Uterus (tissue), 4 donors: ENCODE data around the gene GMCL2. TPM values are rescaled to one million over a fixed set of nuclear protein-coding genes. Genes with fewer than 3 reads are reported as not detected.

ENCODE experiments used
- DNase-seq, 2 donors: peaks; one replicate each; pipeline ENCODE4 v3.0.0-alpha.2; 2019 to 2020
- H3K27ac ChIP-seq, 2 donors: fragments of 200-600 bp; sonication (generic); 1 replicate in 1 of 2; 2 replicates in 1 of 2; pipeline ENCODE4 v1.5.1; 2016 to 2018
- H3K27me3 ChIP-seq, 2 donors: fragments of 200-600 bp; sonication (generic); one replicate each; pipeline ENCODE4 v1.5.1; 2018 to 2019; ENCODE audit warnings: control low read depth in 1 of 2
- H3K36me3 ChIP-seq, 2 donors: fragments of 200-600 bp; sonication (generic); one replicate each; pipeline ENCODE4 v1.5.1; 2019; ENCODE audit warnings: control low read depth in 1 of 2
- H3K4me1 ChIP-seq, 2 donors: fragments of 200-600 bp; sonication (generic); one replicate each; pipeline ENCODE4 v1.5.1; 2018 to 2019; ENCODE audit warnings: control low read depth in 1 of 2
- H3K4me3 ChIP-seq, 2 donors: fragments of 200-600 bp; sonication (generic); 1 replicate in 1 of 2; 2 replicates in 1 of 2; pipeline ENCODE4 v1.5.1; 2018 to 2019; ENCODE audit warnings: mild to moderate bottlenecking in 1 of 2
- H3K9me3 ChIP-seq, 2 donors: fragments of 200-600 bp; sonication (generic); one replicate each; pipeline ENCODE4 v1.5.1; 2019; ENCODE audit warnings: control low read depth in 1 of 2
- CTCF ChIP-seq, 4 experiments: fragments of 200-600 bp in 2 of 4; fragments of 450-650 bp in 2 of 4; sonication (generic) in 2 of 4; IDR thresholded peaks; one replicate each; pipeline ENCODE4 v1.5.1; 2016 to 2019; ENCODE audit warnings: antibody characterized with exemption in 4 of 4, mild to moderate bottlenecking in 2 of 4, moderate library complexity in 1 of 4
- POLR2A ChIP-seq, 2 donors: fragments of 450-650 bp; IDR thresholded peaks; one replicate each; pipeline ENCODE4 v1.6.1; 2016; ENCODE audit warnings: antibody characterized with exemption in 2 of 2, mild to moderate bottlenecking in 1 of 2, moderate library complexity in 1 of 2
- intact Hi-C: fragments of 100-400 bp; cut with DNase I; formaldehyde crosslinking; loops from one replicate; pipeline ENCODE4 v1.15.1; 2023; ENCODE audit warnings: low total_unique reads
- total RNA-seq, 4 donors: library from RNA; depleted of rRNA in 3 of 4; stranded (reverse); fragments of >200 nt in 3 of 4; gene quantifications; one replicate each; pipeline versions ENCODE4 v1.1.0 to v1.2.4, GENCODE V29; 2014 to 2023
- donor health status: DM: yes; HTN: yes; CAD: no.

Gene GMCL2
- total RNA-seq, 4 donors from 2014 or later: not detected

GRCh38 chr5:178204182-178204934, 17.2 kb upstream of the GMCL2 start, which contains the start of gene HNRNPAB:
Gene HNRNPAB (plus strand): TSS chr5:178204533. CDS start chr5:178204838, 305 bp downstream.
- peak; percentile 96 for DNase-seq
- no peaks in the 10 kb centered on the region for H3K27me3 ChIP-seq
- peak within 1 kb of the TSS; percentile 52 to 100 for H3K4me3 ChIP-seq
- peaks cover 6 to 12% of the 10 kb centered on the region in 2 donors for H3K4me1 ChIP-seq
- intact Hi-C loops: no loop called here
- no peaks in the 10 kb centered on the region for H3K36me3 ChIP-seq
- peak; percentile 98 to 100 for TF ChIP-seq POLR2A (IDR thresholded peaks at IDR 0.05)
- TF ChIP-seq CTCF (IDR thresholded peaks at IDR 0.05): peak in 2 of 4 experiments; percentile 6 to 11
- peak within 1 kb of the TSS; percentile 67 to 97 for H3K27ac ChIP-seq
- no peaks in the 10 kb centered on the region for H3K9me3 ChIP-seq

GRCh38 chr5:178203670-178204181, 16.6 kb upstream of the GMCL2 start:
- Histone ChIP-seq H3K27me3 (no peaks in the 10 kb centered on the region), H3K27ac (peak overlapping the region in 1 of 2 donors; percentile 97), H3K4me3 (peak overlapping the region; percentile 52 to 100), H3K36me3 (no peaks in the 10 kb centered on the region), H3K9me3 (no peaks in the 10 kb centered on the region), H3K4me1 (peaks cover 6 to 12% of the 10 kb centered on the region in 2 donors)
- intact Hi-C loops: no loop called here
- no peak for DNase-seq
- no peak for TF ChIP-seq CTCF (IDR thresholded peaks at IDR 0.05)
- TF ChIP-seq POLR2A (IDR thresholded peaks at IDR 0.05): no peak

- Histone ChIP-seq H3K4me3 (no peak overlapping the region), H3K9me3 (no peaks in the 10 kb centered on the region), H3K27me3 (no peaks in the 10 kb centered on the region), H3K36me3 (no peaks in the 10 kb centered on the region), H3K4me1 (peaks cover 6 to 12% of the 10 kb centered on the region in 2 donors), H3K27ac (no peak overlapping the region)
- no peak for TF ChIP-seq POLR2A (IDR thresholded peaks at IDR 0.05)
- intact Hi-C loops: no loop called here
- DNase-seq: no peak
Observed at GRCh38 chr5:178202541-178202940, 15.4 kb upstream of the GMCL2 start.

- DNase-seq: no peak
- Histone ChIP-seq H3K4me1 (peaks cover 6 to 12% of the 10 kb centered on the region in 2 donors), H3K27ac (no peak overlapping the region), H3K4me3 (no peak overlapping the region), H3K36me3 (no peaks in the 10 kb centered on the region), H3K27me3 (no peaks in the 10 kb centered on the region), H3K9me3 (no peaks in the 10 kb centered on the region)
- TF ChIP-seq POLR2A (IDR thresholded peaks at IDR 0.05): no peak
- no peak for TF ChIP-seq CTCF (IDR thresholded peaks at IDR 0.05)
- intact Hi-C loops: no loop called here
Observed at GRCh38 chr5:178201927-178202235, 14.7 kb upstream of the GMCL2 start.

- no peak for DNase-seq
- Histone ChIP-seq H3K27ac (no peak overlapping the region), H3K4me1 (peaks cover 6 to 9% of the 10 kb centered on the region in 2 donors), H3K9me3 (no peaks in the 10 kb centered on the region), H3K27me3 (no peaks in the 10 kb centered on the region), H3K36me3 (no peaks in the 10 kb centered on the region), H3K4me3 (no peak overlapping the region)
- intact Hi-C loops: no loop called here
- no peak for TF ChIP-seq CTCF (IDR thresholded peaks at IDR 0.05)
Observed at GRCh38 chr5:178201221-178201926, 14.2 kb upstream of the GMCL2 start.
